Hypothalamus (tissue), 51 donors: ENCODE data around the gene TLR3.
"Not testable (repeated sequence)": the region's sequence is repeated elsewhere in the genome, so short reads cannot be mapped to it uniquely, and the experiment has no call there.

Experiments
- DNase-seq, 51 donors: peaks; one replicate each; lab custom pipeline; 2025; lab: John Stamatoyannopoulos, UW

The TLR3 gene

DNA sequence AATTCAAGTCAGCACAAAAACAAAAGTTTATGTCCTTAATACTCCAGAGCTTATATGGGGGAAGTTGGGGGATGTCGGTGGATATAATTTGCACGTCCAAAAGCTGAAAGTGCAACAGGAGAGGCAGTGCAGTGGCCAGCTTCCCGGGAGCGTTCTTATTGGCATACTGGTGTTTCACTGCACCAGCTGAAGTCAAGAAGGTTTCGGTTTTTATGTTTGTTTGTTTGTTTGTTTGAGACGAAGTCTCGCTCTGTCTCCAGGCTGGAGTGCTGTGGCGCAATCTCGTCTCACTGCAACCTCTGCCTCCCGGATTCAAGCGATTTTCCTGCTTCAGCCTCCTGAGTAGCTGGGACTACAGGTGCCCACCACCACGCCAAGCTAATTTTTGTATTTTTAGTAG is 28.6 kb upstream of the TLR3 start:
- DNase-seq: no peak

DNA sequence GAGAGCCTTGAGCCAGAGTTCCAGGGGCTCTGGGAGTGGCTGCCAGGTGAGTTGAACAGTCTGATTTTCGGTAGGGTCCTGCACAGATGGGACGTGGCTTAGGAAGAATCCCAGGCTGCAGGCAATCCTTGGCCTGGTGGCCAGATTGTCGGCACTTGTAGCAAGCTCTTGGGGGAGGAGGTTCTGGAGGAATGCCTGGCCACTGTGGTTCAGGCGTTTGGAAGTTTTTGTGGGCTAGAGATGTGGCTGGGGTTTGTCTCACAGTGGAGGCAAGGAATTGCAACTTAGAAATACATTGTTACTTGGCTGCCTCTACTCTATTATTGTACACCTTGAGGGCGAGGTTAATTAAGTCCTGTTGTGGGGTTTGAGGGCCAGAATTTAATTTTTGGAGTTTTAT is 21.5 kb upstream of the TLR3 start:
- not testable (repeated sequence) for DNase-seq

DNA sequence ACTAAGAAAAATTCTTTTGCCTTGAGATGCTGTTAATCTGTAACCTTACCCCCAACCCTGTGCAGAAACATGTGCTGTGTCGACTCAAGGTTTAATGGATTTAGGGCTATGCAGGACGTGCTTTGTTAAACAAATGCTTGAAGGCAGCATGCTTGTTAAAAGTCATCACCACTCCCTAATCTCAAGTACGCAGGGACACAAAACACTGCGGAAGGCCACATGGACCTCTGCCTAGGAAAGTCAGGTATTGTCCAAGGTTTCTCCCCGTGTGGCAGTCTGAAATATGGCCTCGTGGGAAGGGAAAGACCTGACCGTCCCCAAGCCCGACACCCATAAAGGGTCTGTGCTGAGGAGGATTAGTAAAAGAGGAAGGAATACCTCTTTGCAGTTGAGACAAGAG is 18.8 kb upstream of the TLR3 start:
- not testable (repeated sequence) for DNase-seq

DNA sequence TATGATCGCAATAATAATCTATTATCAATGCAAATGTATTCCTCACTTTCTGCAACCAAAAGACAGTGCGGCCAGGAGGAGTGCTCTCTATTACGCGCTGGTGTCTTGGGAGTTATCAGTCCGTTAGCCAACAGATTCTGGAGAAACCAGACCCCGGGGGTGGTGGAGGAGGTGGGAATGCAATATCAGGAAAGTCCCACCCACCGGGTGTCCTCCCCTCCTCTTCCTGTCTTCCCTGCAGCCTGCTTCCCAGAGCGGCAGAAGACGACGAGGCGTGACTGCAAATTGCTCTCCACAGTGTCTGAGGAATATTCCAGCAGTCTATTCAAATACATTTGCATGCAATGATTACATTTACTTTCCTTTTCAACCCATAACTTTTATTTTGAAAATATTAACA is 17.9 kb upstream of the TLR3 start:
- DNase-seq: no peak

DNA sequence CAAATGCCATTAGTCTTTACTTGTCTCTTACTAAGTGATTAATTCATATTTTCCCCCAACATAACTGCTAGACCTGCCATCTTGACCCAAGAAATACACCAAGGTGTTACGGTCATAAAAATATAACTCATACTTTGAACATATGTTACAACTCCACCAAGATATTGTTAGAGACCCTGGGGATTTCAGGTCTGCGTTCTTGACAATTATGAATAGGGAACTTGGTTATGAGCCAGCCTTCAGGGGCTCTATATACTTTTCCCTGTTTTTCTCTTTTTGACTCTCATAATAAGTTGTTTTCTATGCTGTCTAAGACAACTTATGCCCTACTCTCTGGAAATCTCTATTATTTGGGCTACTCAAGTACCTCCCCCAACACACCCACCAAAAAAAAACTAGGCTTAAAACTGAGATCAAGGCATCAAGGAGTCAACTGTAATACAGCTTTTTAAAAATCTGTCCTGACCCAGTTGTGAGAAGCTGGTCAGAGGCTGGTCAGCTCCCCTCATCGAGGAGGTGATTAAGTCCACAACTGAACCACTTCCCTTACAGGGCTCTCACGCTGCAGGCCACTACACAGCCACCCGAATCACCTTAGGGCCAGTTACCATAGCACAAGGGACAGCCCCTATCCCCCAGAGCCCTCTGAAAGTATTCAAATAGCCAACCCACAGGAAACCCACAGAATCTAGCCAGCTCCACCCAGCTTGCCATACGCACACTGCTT is 10.5 kb upstream of the TLR3 start:
- DNase-seq: no peak

DNA sequence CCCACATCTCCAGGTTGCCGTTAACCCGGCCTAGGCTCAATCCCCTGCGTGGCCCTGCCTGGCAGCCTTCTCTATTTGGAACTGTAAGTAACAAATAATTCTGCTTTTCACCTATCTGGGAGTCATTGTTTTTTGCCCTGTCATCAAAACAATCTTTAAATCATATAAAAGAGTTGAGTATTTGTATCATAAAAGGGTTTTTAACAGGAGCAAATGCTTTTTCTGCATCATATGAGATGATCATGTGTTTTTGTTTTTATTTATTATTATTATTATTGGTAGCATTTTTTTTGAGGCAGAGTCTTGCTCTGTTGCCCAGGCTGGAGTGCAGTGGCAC is 10.0 kb upstream of the TLR3 start:
- DNase-seq: no peak

DNA sequence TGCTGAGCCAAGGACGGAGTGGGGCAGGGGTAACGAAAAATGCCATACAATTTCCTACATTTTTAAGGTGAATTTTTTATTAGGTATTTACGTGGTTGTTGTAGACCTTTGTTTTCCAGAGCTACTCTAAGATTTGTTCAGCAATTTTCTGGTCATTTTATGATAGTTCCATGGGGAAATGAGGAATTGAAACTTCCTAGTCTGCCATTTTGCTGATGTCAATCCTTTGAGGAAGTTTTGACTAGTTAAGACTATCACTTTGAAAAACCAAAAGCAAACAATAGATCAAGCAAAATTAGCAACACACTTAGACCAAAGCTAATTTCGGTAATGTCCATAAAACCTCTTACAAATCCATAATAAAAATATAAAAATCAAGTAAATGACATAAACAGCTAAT is 7.0 kb upstream of the TLR3 start:
- DNase-seq: no peak

DNA sequence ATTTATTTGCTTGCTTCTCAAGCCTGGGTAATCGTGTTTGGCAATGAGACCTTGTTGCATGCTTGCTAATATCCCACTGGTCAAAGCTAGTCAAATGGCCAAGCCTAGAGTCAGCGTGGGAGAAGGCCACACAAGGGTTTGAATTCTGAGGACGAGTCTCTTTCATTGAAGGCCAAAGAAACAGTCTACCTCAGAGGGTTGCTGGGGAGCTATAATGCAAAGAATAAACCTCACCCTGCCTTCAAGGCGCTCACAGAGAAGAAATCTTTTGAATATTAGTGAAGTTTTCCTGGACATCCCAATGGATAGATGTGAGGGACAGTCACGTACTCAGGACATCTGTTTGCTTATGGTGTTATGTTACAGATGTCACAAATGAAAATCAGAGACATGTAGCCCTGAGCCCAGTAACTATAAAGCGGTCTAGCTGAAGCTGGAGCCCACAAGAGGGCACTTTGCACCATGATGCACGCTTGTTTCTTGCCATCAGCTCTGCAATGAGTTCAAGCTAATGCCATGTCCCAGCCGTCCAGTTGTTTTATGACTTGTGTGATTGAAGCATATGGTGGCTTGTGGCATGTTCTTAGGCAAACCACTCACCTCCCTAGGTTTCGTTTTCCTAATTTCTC is 1.1 kb upstream of the TLR3 start:
- peak in 34 of 51 donors; percentile 3 to 73 (median 42) for DNase-seq

DNA sequence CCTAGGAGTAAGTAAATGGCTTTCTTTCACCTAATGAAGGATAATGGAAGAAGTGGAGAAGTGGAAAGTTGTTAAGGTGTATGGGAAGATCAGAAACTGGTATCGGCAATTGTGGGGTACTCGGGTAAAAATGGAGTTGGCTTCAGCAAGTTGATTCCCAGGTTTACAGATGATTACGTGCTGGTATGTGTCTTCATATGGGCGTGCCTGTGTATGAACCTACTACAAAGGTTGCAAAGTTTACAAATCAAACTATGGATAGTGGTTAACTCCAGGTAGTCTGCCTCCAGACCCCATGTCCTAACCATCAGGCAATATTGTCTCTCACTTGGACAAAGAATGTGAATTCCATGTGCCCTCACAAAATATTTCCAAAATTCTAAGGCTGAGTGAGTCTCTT is 773 bp downstream of the TLR3 start:
- no peak for DNase-seq

DNA sequence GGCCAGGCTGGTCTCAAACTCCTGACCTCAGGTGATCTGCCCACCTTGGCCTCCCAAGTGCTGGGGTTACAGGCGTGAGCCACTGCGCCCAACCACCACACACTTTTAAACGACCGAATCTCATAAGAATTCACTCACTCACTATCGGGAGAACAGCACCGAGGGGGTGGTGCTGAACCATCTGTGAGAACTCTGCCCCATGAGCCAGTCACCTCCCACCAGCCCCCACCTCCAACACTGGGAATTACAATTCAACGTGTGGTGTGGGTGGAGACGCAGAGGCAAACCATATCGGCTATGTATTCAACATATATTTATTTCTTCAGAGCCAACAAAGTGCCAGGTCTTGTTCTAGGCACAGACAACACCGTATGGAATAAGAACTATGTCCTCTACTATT is 3.6 kb downstream of the TLR3 start:
- DNase-seq: no peak

DNA sequence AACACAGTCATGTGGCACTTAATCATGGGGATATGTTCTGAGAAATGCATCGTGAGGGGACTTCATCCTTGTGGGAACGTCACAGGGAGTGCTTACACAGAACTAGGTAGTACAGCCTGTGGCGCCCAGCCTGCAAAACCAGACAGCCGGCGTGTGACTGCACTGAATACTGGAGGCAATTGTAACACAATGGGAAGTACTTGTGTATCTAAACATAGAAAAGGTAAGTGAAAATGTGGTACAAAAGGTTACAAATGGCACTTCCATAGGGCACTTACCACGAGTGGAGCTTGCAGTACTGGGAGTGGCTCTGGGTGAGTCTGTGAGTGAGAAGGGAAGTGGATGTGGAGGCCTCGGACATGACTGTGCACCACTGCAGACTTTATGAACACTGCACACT is 5.2 kb downstream of the TLR3 start:
- DNase-seq: peak in 18 of 51 donors; percentile 6 to 46 (median 18)

DNA sequence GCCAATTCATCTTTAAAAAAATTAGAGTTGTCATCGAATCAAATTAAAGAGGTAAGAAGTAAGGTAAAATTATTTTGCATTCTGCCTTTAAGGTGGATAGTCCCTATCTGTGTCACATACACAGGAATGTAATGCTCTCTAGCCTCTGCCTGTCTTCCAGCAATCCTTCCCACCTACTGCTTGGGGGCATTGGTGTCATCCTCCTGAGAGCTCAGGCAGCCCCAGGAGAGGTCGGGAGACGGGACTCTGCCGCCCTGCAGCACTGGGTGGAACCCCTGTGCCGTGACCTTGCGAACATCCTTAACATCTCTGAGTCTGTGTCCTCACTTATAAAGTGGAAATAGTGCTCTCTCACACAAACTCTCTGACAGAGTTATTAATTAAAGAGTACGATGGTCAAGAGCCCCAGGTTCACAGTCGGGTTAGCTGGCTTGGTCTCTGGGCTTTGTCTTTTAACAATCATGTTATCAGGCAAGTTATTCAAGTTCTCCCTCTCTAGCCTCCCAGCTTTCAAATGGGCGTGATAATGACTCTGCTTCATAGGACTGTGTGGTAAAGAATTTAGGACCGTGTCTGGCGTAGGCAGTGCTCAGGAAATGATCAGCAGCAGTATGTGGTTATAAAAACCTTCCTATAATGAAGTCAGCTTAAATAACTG is 10.2 kb downstream of the TLR3 start:
- no peak for DNase-seq

DNA sequence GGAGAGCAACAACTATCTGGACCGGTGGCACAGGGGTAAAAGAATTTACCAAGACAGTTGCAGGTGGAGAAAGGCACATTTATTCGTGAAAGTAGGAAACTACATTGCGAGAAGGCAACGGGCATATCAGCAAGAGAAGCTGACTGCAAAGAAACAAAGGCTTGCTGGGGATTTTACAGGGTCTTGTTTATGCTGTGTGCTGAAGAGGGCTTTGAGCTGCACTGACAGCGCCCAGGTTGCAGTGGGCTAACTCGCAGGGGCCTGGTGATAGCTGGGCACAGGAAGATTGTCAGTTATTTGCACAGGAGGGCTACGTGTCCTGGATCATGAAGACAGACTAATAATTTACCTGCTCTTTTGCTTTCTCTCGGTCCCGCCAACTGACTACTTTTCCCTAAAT is 10.7 kb downstream of the TLR3 start:
- DNase-seq: no peak

DNA sequence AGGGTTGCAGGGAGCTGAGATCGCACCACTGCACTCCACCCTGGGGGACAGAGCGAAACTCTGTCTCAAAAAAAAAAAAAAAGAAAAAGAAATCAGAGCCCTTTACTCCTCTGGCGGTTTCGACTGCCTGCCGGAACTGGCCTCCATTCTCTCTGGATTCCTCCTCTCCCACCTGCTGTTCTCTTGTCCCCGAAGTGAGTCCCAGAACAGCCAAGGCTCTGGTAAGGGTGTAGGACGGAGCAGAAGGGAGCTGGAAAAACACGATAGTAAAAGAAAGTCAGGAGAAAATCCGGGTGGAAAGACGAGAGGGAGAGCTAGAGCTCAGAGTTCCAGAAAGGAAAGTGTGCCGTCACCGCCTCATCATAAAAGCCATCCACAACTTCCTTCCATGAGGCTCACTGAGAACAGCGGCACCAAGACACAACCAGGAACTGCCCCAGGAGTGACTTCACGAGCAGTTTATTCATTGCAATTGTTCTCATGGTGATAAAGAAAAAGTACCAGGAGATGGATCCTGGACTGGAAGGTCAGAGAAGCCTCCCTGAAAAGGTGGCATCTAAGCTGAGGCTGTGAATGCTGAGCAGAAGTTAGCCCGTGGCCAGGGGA is 12.3 kb downstream of the TLR3 start:
- DNase-seq: peak in 1 of 51 donors; percentile 5

DNA sequence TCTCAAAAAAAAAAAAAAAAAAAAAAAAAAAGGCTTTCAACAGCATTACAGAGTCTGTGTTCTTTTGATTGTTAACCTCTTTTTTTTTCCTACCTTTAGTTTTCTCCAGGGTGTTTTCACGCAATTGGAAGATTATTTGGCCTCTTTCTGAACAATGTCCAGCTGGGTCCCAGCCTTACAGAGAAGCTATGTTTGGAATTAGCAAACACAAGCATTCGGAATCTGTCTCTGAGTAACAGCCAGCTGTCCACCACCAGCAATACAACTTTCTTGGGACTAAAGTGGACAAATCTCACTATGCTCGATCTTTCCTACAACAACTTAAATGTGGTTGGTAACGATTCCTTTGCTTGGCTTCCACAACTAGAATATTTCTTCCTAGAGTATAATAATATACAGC is 13.3 kb downstream of the TLR3 start:
- DNase-seq: no peak

DNA sequence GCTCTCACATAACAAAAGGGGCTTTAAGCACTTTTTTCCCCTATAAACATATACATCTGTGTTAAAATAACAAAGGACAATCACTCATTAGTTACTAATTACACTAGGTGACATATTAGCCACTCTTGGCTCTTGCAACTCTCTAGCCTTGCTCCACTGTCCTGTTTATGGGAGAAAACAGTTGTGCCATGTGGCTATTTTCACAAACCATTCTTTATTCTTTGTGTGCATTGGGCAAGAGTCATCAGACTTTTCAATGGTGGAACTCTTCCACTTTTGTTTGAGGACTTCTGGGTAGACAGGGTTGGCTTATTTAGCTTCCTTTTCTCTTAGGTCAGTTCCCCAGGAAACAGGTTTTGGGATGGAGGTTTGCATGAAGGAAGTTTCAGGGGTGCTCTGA is 19.6 kb downstream of the TLR3 start:
- no peak for DNase-seq

DNA sequence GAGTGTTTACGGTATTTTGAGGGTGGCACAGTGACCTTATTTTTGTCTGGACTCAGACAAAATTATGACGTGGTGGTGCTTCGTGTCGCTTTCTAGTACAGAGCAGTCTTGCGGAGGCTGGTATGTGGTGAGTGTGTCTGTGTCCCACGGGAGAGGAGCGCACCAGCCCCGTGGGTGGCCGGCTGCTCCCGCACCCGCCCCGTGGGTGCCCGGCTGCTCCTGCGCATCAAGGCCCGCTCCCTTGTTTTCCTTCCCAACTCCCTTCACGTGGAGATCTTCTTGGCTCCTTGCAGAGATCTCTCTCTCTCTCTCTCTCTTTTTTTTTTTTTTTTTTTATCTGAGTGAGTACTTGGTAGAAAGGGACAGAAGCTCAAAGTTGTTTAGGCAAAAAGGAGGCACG is 23.3 kb downstream of the TLR3 start:
- no peak for DNase-seq

DNA sequence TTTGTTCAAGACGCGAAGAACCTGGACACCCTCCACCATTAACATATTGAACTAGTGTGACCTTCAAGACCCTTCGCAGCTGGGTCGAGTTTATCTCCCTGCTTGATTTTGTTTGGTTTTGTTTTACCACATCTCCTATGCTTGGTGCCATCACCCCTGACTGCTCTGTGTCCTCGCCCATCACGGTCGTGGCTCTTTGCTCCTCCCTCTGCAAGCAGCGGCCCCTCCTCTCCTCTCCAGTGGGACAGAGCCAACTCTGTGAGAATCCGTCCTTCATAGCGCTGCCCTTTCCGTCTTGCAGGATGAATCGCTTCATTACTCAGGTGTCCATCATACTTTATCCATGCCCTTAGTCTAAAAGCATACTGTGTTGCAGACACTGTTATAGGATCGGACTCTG is 26.4 kb downstream of the TLR3 start:
- DNase-seq: no peak

DNA sequence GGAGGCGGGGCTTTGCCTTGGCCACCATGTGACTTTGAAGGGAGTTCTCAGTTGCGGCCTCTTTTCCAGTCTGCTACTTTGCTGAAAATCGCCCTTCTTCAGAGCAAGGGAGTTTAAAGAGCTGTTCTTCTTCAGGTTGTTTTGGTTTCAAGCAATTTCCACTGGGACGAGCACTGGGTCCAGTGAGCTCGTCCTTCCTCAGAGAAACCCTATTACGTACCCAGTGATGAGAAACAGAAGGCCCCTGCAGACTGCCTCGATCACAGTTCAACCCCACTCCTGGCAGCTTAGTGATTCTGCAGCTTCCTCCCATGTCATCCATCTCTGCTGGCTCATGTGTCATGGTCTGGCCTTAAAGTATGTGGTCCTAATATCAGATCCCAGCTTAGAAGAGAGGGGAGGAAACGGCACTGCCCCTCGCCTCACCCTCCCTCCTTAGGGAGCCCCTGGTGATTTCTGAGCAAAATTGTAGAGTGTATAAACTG is 27.8 kb downstream of the TLR3 start:
- no peak for DNase-seq

DNA sequence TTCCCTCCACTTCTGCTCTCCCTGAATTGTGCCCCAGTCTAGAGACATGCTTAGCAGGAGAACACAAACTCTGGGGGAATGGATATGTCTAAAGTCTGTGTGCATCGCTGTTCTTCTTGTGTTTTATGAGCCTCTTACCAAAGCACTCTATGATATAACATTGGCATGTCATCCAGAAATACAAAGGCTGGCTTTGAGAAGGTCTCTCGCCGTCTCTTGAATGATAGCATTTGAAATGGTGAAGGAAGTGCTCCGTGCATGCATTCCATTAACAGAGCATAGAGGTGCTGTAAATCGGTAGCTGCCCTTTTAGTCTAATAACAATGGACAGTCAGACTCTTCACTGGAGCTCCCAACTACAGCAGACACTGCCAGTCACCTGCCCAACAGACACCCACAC is 28.4 kb downstream of the TLR3 start:
- DNase-seq: no peak

DNA sequence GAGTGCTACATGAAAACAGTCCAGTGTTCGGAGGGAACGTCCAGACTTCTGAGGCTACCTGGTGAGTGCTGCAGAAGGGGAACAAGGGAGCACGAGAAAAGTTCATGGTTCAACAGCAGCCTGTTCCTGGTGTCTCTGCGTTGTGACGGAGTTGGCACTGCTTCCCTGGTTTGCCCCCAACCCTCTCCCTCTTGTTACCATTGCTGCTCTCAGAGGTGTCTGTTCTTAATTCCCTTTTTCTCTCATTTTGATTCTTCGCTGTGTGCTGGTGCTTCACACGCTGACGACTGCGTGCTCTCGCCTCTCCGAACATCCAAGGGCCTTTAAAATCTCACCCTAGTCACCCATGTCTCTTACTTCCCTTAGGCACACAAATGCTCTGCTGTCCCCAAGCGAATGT is 34.0 kb downstream of the TLR3 start:
- DNase-seq: no peak
